NCI-H2227 (cell line): ENCODE results near the gene NKX3-2.

Source experiments
- DNase-seq: peaks from one replicate; lab custom pipeline; 2025; ENCODE audit not compliant: unreplicated experiment; lab: John Stamatoyannopoulos, UW

NKX3-2 gene

DNA sequence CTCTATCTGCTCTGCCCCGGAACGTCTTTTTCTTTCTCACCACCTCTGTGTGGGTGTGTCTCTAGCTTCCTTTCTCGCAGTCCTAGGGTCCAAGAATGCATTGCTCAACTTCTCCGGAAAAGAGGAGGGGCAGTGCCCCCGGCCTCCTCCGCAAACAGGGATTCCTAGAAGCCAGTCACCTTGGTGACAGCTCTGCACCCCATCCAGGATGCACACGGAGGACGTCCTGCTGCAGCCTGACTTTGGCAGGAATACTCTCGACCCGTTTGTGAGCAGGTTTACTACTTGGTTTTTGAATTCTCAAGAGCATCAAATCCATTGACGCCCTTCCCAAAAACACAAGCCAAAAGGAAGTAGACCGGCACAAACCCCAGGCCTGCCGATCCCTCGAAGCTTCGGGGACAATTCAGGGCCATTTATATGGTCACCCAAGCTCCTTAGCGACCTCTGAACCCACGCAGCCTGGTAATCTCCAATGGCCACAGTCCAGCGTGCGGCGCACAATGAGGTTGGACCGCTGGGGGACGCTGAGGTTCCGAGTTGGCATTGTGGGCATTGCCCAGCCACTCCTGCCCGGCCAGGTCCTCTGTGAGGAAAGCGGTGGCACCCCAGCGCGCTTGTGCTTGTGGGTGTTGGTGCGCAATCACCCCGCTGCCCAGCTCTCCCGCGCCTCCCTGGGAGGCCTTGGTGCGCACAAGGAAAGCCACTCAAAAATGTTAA lies 9.8 kb downstream of the NKX3-2 start:
- DNase-seq: no peak

DNA sequence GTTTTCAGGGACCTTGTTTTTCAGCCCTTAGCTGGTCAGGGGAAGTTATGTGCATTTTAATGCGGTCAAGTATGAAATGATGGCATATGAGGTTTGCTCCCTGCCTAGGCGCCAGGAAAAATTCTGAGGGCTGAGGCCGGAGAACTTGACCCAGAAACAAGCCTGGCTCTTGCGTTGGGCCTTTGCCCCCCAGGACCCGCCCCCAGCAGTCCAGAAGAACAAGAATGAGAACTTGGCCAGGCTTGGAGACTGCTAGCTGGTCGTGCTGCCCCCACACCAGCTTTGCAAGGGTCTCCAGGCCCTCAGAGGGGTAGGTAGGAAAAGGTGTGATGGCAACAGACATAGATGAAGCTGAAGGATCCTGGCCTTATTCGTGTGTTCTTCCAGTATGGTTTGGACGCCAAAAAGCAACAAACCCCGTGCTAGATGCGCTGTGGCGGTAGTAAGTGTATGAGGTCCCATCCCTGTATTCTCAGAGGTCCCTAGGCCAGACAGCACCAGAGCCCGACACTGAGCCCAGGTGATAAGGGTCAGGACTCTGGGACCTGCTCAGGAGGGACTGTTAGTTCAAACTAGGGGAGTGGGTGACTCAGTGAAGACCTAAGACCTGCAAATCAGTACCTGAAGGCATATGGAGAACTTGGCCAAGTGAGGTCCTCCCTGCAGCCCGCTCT lies 10.5 kb downstream of the NKX3-2 start:
- no peak for DNase-seq

DNA sequence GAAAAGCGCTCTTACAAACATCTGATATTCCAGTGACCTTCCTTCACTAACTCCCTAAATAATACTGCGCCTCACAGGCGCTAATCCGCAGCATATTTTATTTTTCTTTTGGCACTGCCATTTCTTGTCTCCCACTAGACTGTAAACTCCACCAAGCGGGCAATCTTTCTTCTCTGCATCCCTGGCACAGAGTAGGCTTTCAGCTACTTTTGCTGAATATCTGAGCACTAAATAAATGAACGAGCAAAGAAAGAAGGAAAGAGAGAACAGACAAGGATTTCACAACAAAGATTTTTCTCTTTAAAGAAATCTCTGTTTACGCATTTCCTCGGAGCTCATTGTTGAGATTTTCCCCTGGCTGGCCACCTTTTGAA lies 12.7 kb downstream of the NKX3-2 start:
- DNase-seq: no peak

DNA sequence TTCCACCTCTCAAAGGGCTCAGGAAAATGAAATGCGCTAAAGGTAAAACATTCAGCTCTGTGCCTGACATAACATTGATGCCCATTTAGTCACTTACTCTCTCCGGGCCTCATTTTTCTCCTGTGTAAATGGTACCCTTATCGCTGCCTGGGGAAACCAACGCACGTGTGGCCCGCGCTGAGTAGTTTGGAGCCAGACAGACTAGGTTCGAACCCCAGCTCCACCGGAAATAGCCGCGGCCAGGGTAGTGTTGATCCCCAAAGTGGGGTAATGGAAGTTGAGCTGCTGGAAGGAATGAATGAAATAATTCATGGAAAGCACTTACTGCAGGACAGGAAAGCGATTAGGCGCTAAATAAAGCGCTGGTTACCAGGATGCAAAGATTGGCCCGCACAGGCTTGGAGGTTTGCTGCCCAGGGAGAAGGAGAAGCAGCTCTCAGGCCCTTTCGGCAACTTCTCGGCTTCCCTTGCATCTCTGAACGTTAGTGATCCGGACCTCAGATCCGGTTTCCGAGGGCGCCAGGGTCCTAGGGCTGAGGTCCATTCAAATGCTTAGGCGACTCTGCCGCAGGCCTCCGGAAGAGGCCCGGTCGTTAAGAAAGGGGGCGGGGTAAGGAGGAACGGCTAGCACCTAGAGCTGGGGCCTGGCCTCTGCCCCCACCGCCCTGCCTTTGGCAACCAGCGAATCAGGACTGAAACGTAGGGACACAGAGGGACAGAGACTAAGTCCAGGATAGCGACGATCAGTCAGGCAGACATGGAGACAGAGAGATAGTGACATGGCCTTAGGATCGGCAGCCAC lies 13.3 kb downstream of the NKX3-2 start:
- DNase-seq: no peak

DNA sequence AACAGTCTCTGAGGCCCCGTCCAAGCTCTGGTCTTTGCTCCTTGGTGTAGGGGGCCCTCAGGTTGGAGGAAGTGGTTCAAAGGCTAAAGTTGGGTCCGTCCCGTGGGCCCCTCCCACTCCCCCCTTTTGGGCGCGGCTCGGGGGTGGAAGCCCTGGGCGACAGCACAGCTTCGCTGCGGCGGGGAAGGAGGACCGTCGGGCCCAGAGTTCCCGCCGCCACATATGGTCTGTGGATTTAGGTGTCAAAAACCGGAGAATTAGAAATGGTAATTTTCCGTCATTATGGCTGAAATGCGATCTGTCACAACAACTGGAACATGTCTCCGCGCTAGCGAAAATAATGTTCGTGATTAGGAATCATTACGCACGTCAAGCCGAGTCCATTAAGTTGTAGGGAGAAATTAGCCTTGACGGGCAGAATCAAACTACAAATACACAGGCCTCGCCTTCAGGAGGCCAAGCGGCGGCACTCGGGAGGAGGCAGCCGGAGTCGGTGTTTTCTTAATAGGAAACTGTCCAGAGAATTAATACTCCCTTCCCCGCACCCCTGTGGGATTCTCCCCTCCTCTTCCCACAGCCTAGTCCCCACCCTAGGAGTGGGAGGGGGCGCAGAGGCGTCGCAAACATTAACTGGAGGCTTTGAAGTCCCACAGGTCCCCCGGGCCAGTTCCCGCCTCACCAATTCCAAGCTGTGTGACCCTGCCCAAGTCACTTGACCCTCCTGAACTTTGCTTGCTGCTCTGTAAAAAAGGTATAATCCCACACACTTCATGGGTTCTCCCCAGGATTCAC lies 15.0 kb downstream of the NKX3-2 start:
- DNase-seq: no peak

DNA sequence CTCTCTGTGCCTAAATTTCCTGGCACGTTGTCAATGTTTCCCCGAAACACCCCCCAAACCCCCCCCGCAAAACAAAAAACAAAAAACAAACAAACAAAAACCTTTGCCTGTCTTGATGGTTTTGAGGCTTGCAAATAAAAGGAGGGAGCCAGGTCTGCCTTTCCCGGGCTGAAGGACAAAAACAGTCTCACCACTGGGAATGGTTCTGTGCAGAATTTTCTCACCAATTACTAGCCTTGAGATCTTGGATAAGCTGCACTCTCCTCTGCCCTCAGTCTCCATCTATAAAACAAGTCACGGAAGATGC lies 15.5 kb downstream of the NKX3-2 start:
- DNase-seq: no peak

DNA sequence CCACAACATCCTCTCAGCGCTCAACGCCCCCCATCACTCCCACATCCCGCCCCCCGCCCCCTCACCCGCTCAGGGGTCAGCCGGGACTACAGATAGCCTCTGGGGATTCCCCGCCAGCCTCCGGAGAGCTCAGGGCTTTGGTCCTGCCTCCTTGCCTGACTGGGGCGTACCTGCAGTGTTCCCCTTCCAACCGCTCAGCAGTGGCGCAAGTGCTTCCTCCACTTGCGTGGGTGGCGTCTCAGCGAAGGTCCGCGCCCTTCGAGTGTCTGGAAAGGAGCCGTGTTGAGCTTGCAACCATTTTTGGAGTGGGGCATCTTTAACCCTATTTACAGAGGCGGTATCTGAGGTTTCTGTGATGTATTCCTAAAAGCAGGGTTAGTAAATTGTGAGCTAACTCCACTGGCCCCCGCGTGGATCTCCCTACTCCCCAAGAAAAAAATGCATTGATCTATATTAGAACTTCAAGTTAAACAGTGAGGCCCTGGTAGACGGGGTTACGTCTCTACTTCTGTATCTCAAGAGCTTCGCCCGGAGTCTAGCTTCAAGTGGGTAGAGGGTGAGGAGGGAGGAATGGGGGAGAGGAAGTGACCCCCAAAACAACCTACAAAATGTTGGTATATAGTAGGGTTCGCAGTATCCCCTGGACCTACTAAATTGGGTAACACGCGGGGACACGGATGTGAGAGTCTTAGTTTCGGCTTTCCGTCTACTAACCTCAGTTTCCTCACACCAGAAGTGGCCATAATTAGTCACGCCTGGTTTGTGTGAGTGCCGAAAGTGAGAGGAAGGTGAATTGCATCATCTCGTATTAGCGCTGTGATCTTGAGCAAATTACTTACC lies 16.1 kb downstream of the NKX3-2 start:
- DNase-seq: no peak

DNA sequence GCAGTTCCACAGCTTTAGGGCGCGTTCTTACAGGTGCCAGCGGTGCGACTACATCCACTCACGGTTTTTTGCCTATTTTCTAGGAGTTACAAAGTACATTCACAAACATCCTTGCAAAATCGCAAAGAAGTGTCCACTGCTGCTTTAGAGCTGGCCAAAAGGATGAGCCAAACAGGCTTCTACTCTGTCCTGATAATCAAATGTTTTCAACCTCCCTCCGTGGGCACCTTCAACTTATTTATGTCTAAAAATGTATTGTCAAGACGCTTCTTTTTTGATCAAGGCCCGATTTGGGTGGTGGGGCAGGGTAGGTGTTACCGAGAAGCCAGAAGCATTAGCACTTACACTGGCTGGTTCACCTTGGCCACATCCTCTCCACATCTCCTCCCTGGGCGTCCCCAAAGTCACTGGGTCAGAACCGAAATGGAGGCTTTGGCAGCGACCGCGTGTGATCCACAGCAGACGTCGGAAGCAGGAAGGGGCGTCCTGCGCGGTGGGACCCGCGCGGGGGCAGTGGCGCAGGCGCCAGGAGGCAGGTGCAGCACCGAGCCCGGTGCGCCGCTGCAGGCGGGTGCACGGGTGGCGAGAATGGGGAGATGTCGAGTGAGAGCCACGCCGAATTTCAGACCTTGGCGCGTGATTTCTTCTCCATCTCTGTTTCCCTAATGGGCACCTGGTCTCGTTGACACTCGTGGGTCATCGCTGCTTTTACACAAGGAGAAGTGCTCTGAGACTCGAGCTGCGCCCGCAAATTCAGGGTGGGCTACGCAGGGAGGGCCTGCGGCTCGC lies 16.9 kb downstream of the NKX3-2 start:
- DNase-seq: no peak

DNA sequence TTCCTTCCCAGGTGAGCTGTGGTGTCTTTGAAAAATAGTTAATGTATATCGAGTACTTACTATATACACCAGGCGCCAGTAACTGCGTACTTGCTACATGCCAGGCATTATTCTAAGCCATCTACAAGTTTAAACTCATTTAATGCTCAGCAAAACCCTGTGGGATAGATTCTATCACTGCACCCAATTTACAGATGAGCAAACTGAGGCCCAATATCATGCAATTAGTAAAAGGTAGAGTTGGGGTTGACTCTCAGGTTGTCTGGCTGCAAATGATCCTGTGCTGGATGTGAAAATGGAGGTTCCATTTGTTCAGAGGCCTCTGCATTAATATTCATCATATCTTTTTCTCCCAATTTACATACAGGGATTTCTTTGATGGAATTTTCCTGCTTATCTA lies 17.6 kb downstream of the NKX3-2 start:
- no peak for DNase-seq

DNA sequence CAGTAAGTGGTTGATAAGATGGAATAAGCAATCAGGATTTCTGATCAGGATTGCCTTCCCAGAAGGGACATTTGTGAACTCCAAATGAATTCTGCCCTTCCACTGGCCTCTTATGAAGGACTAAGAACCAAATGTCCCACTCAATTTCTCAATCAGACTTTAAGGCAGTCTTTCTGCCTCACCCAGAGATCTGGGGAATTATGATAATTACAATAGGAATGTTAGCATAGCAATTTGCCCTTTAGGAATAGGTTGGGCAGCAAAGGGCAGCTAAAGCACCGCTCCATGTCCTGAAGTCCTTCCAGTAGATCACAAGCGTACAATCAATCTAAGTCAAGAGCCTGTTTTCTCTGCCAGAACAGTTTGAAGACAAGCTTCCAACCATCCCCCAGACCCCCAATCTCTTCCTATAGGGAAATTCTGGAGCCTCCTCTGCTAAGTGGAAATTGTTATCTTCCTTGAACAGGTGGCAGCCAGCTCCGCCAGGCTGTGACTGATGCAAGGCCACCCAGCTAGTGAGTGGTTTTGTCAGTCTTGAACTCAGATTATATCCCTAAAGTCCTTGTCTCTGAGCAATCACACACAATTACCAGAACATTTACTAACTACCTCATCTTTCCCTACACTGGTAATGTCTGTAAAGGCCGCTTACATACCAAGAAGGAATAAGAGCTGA lies 18.6 kb downstream of the NKX3-2 start:
- DNase-seq: no peak

DNA sequence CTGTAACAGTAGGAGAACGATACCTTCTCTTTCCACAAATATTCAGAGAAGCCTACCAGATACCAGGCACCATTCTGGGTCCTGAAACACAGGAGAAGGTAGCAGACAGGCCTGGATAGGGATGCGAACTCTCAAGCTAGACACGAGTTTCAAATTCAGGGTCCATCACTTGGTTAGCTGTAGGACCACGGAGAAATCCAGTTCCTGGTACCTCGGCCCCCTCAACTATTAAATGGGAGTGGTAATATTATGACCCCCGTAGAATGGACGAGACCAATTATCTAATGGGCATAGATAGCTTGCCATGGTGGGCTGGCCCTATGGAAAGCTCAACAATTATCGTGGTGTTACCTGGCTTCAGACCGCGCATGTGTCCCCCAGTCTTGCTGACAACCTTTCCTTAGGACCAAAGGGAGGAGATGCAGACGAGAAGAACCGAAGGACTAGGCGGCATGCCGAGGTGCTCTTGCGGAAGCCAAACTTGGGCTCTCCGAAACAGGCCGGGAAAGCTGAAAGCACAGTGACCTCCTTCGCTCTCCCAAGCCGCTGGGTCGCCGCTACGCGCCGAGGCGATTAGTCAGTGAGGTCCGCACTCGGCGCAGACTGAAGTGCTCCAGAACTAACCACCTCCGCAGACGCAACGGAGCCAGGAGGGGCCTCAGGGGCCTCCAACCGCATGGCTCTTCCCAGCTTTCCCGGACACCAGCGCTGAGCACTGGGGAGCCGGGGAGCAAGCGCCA lies 19.6 kb downstream of the NKX3-2 start:
- no peak for DNase-seq

DNA sequence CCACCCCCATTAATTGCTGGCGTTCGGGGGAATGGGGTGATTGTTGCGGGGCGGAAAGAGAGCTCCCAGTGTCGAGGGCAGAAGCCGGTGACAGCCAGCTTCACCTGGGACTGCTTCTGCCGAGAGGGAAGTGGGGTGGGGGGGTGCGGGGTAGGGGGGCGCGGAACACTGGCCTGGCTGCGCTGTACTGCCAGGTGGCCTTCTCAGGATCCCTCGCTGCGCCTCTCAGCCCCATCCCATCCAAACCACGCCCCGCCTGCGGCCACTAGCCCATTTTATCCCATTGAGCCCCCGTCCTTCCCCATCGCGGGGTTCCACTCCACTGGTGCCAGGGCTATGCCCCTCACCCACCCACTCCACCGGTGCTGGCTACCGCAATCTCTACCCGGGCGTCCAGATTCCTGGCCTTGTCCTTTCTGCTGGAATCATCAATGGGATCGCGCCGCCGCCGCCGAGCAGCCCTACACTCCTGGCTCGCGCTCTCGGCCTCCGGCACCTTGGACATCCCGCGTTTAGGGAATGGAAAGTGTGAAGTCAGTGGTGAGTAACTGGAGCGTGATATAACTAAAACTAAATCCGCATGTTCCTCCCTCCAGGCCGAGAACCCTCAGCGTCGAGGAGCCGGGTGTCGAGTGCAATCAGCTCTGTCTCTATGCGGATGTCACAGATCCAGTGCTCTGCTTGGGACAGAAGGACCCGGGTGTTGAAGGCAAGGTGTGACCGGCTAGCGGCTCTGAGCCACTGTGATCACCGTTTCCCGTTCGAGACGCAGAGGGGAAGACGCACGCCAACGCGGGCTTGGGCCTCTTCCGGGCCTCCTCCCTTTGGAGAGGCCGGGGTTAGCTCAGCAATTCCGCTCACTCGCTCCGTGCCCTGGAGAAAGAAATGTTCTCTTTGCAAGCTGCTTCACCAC lies 20.5 kb downstream of the NKX3-2 start:
- DNase-seq: no peak

DNA sequence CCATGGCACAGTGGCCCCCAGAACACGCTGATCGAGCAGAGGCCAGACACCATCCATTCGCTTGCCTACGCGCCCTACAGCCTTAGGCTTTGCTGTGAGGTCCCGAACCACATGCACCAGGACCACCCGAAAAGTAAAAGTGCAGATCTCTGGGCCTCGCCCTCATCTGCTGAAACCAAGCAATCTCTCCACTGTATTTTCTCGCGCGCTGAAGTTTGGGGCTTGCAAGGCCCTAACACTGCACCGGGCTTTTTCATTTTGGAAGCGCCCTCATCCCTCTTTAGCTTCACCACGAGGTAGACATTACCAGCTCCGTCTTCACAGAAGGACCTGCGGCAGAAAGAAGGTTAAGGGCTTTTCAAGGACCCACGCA lies 21.2 kb downstream of the NKX3-2 start:
- DNase-seq: no peak

DNA sequence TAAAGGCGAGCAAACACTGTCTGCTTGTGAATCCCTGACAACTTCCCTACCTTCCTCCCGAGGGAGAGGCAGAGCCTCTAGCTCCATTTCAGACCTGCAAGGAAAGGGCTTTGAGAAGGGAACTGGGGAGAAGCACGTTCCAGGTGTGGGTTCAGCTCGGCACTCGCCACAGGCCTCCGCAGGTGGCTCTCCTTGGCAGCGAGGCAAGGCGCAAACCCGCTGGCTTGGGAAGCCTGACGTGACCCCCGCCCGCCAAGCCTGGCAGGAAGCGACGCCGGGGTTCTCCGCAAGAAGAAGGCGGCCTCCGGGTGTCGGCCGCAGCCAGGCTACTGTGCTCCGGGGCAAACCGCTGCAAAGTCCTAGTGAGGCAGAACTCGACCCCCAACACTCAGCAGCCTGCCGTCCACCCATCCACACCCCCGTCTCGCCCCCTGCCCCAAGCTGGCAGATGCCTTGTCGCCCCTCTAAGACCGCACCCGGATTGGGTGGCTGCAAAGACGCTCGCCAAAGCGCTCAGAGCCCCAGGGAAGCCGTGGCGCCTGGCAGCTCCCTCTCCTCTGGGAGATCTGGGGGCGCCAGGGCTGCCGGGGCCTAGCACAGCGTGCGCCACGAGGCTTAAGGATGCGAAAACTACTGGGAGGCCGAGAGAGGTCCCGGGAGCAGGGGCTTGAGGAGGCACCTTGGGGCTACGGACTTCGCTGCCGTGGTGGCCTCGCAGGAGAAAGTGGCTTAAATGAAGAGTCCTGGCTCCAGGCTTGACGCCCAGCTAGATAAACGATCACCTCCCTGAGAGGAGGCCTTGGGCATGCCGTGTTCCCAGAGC lies 21.8 kb downstream of the NKX3-2 start:
- DNase-seq: no peak

DNA sequence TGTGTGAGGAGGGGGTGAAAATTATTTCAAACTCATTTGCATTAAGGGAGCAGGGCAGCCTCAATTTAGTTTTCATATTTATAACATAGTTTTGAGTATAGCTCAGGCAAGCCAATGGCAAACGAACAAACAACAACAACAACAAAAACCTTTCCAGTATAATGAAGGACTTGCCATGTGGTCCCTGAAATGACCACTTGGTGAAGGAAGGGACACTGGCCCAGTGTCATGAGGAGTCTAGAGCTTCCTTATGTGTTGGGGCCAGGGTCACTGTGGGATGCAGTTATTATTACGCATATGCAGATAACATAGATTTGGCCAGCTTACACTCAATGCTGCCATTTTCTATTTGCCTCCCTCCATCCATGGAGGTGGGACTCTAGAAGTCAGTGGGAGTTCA lies 23.3 kb downstream of the NKX3-2 start:
- no peak for DNase-seq

DNA sequence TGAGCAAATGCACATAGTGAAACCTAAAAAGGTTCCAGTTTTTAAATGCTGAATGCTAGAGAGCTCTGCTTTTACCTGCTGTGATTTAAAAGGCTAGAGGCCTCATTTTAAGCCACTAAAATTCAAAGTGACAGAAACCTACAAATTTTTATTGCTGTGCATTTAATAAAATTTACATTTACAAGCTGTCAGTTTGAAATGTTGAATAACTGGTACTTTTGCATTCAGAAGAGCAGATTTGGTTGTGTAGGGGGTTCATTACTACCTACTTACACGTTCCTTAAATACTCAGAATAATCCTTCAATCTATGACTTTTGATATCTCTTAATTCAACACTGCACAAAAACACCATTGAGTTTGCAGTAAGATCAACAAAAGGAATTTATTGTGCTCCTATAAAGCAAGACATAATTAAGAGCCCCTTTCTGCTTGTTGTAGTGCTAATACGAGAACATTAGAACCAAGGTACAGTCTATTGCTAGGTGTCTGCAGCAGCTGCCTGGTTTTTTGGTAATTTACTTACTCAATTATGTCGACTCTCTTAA lies 27.9 kb downstream of the NKX3-2 start:
- DNase-seq: no peak
